Measurements from ENCODE around the gene CNTNAP2. TPM values are rescaled to one million over a fixed set of nuclear protein-coding genes. Genes with fewer than 3 reads are reported as not detected.
"Not testable (repeated sequence)": the region's sequence is repeated elsewhere in the genome, so short reads cannot be mapped to it uniquely, and the experiment has no call there.

CNTNAP2 gene
- total and polyA plus RNA-seq, 2 donors from 2014 or later: 0.06 to 0.13 TPM

DNA sequence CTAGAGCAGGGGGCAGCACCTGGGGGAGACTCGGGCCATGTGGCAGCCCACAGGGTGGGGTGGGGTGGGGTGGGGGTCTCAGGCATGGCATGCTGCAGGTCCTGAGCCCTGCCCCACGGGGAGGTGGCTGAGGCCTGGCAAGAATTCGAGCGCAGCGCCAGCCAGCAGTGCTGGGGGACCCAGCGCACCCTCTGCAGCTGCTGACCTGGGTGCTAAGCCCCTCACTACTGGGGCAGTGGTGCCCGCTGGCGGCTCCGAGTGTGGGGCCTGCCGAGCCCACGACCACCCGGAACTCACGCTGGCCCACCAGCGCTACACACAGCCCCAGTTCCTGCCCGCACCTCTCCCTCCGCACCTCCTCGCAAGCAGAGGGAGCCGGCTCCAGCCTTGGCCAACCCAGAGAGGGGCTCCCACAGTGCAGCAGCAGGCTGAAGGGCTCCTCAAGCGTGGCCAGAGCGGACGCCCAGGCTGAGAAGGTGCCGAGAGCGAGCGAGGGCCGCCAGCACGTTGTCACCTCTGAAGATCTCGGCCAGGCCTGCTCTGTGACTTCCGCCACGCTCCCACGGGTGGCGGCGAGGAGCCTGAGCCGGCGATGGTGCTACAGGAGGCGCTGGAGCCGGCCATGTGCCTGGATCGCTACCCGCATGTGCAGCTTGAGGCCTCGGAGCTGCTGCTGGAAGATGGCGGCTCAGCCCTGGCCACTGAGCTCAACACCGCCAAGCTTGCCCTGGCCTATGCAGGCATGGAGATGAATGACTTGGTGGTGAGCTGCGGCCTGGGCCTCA is 2328.9 kb downstream of the CNTNAP2 start:
- no peaks in the 10 kb centered on the region for H3K27me3 ChIP-seq (ENCODE audit: control insufficient read depth, insufficient read depth, low read length)
- H3K36me3 ChIP-seq (ENCODE audit: control insufficient read depth in 2 of 3, insufficient read depth in 3 of 3, low read length in 3 of 3): no peaks in the 10 kb centered on the region
- H3K27ac ChIP-seq (ENCODE audit: low read depth in 2 of 2, low read length in 2 of 2): no peak overlapping the region
- intact Hi-C loops (cut with DNase I): no loop called here
- no peak for TF ChIP-seq CTCF (IDR thresholded peaks at IDR 0.05; ENCODE audit: borderline replicate concordance, extremely low read depth, insufficient read depth)
- H3K4me3 ChIP-seq (ENCODE audit: low read length in 3 of 3): no peak overlapping the region
- FAIRE-seq (no peak), DNase-seq (no peak)
- peaks cover 0 to 4% (median 0%) of the 10 kb centered on the region in 3 donors for H3K9me3 ChIP-seq (ENCODE audit: control insufficient read depth in 2 of 3, insufficient read depth in 1 of 3, low read length in 3 of 3)
- H3K9ac ChIP-seq (ENCODE audit: low read length in 3 of 3): no peak overlapping the region
- no peaks in the 10 kb centered on the region for H3K4me1 ChIP-seq (ENCODE audit: control insufficient read depth in 2 of 3, insufficient read depth in 2 of 3, low read depth in 1 of 3, low read length in 3 of 3)

- H3K27ac ChIP-seq (ENCODE audit: low read depth in 2 of 2, low read length in 2 of 2): no peak overlapping the region
- no peaks in the 10 kb centered on the region for H3K27me3 ChIP-seq (ENCODE audit: control insufficient read depth, insufficient read depth, low read length)
- intact Hi-C loops (cut with DNase I): no loop called here
- peaks cover 0 to 4% (median 0%) of the 10 kb centered on the region in 3 donors for H3K9me3 ChIP-seq (ENCODE audit: control insufficient read depth in 2 of 3, insufficient read depth in 1 of 3, low read length in 3 of 3)
- H3K36me3 ChIP-seq (ENCODE audit: control insufficient read depth in 2 of 3, insufficient read depth in 3 of 3, low read length in 3 of 3): no peaks in the 10 kb centered on the region
- DNase-seq: peak in 2 of 5 donors; percentile 13 to 33
- no peaks in the 10 kb centered on the region for H3K4me1 ChIP-seq (ENCODE audit: control insufficient read depth in 2 of 3, insufficient read depth in 2 of 3, low read depth in 1 of 3, low read length in 3 of 3)
- FAIRE-seq: peak; percentile 45
- H3K9ac ChIP-seq (ENCODE audit: low read length in 3 of 3): no peak overlapping the region
- TF ChIP-seq CTCF (IDR thresholded peaks at IDR 0.05; ENCODE audit: borderline replicate concordance, extremely low read depth, insufficient read depth): no peak
- no peak overlapping the region for H3K4me3 ChIP-seq (ENCODE audit: low read length in 3 of 3)
These were observed 2330.7 kb downstream of the CNTNAP2 start for GRCh38 chr7:148447221-148447849.

GRCh38 chr7:148451526-148451925 is 2334.9 kb downstream of the CNTNAP2 start:
- H3K27me3 ChIP-seq (ENCODE audit: control insufficient read depth, insufficient read depth, low read length); FAIRE-seq; intact Hi-C loops (cut with DNase I); H3K27ac ChIP-seq (ENCODE audit: low read depth in 2 of 2, low read length in 2 of 2); H3K36me3 ChIP-seq (ENCODE audit: control insufficient read depth in 2 of 3, insufficient read depth in 3 of 3, low read length in 3 of 3); H3K9me3 ChIP-seq (ENCODE audit: control insufficient read depth in 2 of 3, insufficient read depth in 1 of 3, low read length in 3 of 3); H3K9ac ChIP-seq (ENCODE audit: low read length in 3 of 3); DNase-seq; H3K4me1 ChIP-seq (ENCODE audit: control insufficient read depth in 2 of 3, insufficient read depth in 2 of 3, low read depth in 1 of 3, low read length in 3 of 3); H3K4me3 ChIP-seq (ENCODE audit: low read length in 3 of 3): not testable (repeated sequence)

DNA sequence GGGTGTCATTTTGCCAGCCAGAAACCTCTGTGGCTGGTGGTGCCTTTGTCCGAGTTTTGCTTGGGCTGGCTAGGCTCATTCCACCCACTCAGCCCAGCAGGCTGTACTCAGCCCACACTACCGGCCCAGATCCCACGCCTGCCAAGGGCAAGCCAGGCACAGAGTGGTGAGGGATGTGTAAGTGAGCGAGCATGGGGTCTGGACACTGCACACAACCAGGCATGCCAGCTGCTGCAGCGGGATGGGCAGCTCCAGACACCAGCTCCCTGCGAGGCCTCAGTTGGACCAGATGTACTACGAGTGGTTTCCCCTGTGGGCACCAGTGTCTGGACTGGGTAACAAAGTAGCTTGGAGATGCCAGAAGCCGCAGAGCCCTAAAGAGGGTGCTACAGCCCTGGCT is 2339.8 kb downstream of the CNTNAP2 start:
- FAIRE-seq: no peak
- DNase-seq: no peak
- intact Hi-C loops (cut with DNase I): no loop called here
- Histone ChIP-seq H3K4me3 (ENCODE audit: low read length in 3 of 3) (no peak overlapping the region), H3K9me3 (ENCODE audit: control insufficient read depth in 2 of 3, insufficient read depth in 1 of 3, low read length in 3 of 3) (no peaks in the 10 kb centered on the region), H3K4me1 (ENCODE audit: control insufficient read depth in 2 of 3, insufficient read depth in 2 of 3, low read depth in 1 of 3, low read length in 3 of 3) (no peaks in the 10 kb centered on the region), H3K27ac (ENCODE audit: low read depth in 2 of 2, low read length in 2 of 2) (no peak overlapping the region), H3K27me3 (ENCODE audit: control insufficient read depth, insufficient read depth, low read length) (no peaks in the 10 kb centered on the region), H3K9ac (ENCODE audit: low read length in 3 of 3) (no peak overlapping the region), H3K36me3 (ENCODE audit: control insufficient read depth in 2 of 3, insufficient read depth in 3 of 3, low read length in 3 of 3) (no peaks in the 10 kb centered on the region)
- no peak for TF ChIP-seq CTCF (IDR thresholded peaks at IDR 0.05; ENCODE audit: borderline replicate concordance, extremely low read depth, insufficient read depth)
